GM19238 (cell line): ENCODE results near the gene BLOC1S3.

ENCODE experiments used
- DNase-seq: peaks from one replicate; pipeline ENCODE4 v3.0.0; 2011; ENCODE audit warnings: low spot score; ENCODE audit not compliant: insufficient read length

The BLOC1S3 gene

GRCh38 chr19:45146251-45146650, 32.3 kb upstream of the BLOC1S3 start:
- no peak for DNase-seq

GRCh38 chr19:45146741-45147205, 31.8 kb upstream of the BLOC1S3 start:
- no peak for DNase-seq

DNA sequence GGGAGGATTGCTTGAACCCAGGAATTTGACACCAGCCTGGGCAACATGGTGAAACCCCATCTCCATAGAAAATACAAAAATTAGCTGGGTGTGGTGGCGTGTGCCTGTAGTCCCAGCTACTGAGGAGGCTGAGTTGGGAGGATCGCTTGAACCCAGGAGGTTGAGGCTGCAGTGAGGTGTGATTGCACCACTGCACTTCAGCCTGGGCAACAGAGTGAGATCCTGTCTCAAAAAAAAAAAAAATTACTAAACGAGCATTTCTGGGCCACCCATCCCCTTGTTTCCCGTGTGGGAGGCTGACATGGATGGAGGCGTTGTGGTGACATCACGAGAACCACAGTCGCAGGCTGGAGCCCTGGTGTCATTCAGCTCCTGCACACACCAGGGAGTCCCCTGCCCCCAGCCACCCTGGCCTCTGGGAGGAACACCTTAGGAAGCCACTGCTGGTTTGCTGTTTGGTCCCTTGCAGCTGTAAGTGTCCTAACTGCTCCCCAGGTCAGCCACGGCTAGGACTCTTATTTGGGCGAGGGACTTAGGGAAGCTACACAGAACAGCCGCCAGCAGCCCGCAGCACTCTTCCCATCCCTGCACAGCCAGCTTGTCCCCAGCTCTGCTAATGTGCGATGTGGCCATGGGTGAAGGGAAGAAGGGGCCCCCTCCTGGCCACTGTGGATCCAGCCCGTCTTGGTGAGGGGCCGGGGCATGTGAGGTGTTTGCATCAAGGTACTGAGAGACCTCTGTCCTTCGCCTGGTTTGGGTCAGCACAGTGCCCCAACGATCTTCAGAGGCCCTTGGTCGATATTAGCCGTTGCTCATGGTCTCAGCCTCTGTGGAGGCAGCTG, 30.5 kb upstream of the BLOC1S3 start:
- no peak for DNase-seq

GRCh38 chr19:45149129-45149528, 29.5 kb upstream of the BLOC1S3 start:
- no peak for DNase-seq

- no peak for DNase-seq
These were observed 28.4 kb upstream of the BLOC1S3 start for GRCh38 chr19:45150180-45150579.

DNA sequence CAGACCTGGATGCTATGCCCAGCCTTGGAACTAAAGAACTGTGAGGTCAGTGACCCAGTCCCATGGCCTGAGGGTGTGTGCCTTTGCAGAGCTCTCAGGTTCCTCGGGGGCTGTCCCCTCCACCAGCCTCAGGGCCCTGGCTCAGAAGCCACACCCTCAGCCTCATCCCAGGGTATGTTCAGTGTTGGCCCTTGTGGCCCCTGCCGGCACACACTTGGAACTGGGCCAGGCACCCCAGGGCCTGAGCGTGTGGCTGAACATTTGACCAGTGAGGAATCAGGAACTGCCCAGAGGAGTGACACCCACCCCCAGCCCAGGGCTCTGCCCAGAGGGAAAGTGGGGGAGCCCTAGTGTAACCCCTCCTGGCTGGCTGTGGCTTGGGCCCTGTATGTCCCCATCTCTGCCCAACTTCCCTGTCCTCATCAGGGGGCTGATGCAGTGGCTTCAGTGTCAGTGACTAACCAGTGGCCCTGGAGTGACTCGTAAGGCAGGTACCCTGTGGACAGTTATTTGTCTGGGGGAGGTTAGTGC, 27.8 kb upstream of the BLOC1S3 start:
- DNase-seq = no peak

GRCh38 chr19:45151320-45151719, 27.3 kb upstream of the BLOC1S3 start:
- no peak for DNase-seq

GRCh38 chr19:45151821-45152503, 26.6 kb upstream of the BLOC1S3 start:
- DNase-seq = no peak

DNA sequence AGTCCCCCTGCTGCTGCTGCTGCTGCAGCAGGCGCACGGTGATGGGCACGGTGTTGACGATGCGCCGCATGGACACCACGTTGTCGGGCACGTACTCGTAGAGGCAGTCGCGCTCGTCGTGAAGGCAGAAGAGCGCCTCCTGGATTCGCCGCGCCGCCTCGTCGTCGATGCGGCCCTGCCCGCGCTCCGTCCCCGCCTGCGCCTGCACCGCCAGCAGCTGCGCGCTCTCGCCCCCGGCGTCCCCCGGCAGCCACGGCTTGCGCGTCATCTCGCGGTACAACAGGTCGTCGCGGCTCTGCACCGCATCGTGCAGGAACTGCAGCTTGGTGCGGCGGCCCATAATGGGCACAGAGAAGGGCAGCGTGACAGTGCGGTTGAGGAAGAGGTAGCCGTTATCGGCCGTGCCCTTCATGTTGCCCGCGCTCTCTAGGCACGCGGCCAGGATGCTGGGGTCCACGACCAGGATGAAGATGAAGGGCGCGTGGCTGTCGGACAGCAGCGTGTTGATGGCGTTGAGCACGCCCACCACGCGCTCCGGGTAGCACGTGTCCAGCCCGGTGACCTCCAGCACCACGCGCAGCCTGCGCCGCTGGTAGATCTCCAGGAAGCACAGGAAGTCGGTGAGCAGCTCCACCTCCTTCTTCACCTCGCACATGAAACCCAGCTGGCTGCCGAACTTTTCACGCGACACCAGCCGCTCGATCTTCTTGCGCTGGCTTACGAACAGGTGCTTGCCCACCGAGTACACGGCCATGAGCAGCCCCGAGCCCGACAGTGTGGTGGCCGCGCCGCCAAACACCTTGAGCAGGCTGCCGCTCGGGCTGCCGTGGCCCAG, 25.9 kb upstream of the BLOC1S3 start:
- DNase-seq = no peak

DNA sequence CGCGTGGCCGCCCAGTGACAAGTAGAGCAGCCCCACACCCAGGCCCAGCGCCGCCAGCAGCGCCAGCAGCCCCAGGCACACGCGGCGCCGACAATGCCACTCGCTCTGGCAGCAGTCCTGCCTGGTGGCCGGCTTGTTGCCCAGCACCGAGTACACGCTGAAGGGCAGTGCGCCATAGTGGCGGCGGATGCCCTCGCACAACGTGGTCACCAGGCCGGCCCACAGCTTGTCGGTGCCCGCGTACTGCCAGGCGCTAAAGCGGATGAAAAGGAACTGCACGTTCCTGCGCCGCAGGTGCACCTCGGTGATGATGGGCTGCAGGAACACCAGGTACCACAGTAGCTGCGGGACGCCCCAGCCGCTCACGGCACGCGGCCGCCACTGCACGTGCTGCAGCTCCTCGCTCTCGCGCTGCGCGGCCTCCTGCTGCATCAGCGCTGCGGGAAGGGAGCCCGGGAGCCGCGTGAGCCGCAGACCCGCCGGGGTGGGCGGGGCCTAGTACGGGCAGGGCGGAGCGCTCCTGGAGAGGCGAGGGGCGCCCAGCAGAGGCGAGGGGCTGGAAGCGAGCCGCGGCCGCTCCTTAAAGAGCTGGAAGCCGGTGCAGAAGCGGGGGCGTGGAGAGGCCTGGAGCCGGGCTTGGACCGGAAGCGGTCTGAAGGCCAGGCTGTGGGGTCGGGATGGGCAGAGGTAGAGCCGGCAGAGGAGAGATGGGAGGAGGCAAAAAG, 25.1 kb upstream of the BLOC1S3 start:
- DNase-seq = no peak

DNA sequence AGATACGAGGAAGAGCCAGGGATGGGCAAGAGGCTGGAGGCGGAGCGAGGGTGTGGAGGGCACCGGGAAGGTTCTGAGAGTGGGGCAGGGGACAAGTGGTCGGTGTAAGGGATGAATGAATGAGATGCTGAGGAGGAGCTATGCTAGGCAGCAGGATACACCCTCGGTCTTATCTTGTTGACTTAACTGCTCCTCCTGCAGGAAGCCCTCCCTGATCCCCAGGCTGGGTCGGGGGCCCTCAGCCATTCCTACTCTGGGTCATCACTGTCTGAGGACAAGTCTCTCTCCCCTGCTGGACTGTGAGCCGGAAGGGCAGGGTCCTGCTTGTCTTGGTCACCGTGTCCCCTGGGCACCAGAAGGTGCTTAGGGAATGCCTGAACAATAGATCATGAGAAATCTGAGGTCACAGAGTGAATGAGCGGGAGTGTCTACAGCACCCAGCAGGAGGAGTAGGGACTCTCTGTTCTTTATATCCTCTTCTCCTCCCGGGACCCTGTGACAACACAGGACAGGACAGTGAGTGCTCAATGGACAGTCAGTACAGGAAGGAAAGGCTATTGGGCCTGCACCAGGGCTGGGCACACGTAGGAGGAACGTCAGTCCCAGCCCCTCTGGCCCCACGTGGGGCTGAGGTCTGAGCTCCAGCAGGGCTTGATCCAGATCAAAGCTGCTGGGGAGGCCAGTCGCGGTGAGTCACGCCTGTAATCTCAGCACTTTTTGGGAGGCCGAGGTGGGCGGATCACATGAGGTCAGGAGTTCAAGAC, 24.3 kb upstream of the BLOC1S3 start:
- DNase-seq = no peak

DNA sequence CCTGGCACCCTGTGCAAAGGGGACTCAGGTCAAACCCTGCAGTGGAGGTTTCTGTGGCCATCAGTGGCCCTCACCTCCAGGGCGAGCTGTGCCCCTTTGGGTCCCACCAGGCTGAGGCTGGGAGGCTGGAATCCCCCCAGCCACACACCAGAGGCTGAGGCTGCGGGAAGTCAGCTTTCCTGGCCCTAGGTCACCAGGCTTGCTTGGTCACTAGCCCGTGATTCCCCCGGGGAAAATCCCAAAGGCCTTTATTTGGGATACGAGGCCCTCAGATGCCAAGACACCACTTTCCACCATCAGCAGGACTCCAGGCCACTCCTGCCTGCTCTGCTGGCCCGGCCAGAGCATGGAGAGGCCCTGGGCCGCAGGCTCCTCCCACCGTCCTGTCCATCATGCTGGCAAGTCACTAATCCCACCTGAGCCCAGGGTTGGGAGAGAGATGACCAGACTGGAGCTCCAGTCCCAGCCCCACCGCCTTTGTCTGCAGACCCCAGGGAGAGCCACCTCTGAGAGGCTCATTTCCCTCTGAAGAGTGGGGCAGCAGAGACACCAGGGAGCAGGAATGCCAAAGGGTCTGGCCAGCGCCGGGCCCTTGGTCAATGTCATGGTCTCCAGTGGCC, 22.5 kb upstream of the BLOC1S3 start:
- DNase-seq = no peak

- DNase-seq = no peak
These were observed 21.8 kb upstream of the BLOC1S3 start for GRCh38 chr19:45156751-45157150.

- no peak for DNase-seq
These were observed 19.9 kb upstream of the BLOC1S3 start for GRCh38 chr19:45158503-45159209.

DNA sequence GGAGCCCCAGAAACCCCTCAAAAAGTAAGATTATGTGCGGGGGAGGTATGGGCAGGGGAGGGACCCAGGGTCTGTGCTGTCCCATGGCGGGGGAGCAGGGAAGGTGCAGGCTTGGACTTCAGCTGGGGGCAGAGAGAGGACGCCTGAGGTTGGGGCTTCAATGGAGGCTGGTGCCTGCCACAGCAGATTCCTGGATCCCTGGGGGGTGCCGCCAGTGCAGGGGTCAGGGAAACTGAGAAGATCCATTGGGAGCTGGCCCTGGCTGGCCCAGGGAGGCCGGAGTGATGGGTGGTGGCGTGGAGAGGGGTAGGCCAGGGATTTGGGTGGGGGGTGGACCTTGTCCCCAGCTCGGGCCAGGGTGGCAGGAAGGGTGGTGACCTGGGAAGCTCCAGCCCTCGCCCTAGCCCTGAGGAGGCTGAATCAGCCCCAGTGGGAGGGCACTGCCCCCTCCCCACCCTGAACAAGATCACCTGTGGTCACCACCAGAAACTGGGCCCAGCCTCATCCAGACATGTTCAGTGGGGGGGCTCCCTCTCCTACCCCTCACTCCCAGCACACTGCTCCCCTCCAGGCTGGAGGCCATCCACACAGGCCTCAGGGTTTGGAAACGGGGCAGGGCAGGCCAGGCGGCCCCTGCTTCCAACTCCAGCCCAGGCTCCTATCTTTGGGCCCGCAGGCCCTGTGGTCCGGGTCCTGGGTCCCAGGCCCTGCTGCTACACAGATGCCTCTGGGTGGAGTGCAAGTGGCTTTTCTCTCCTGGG, 19.2 kb upstream of the BLOC1S3 start:
- no peak for DNase-seq

GRCh38 chr19:45159971-45160324, 18.6 kb upstream of the BLOC1S3 start:
- no peak for DNase-seq

DNA sequence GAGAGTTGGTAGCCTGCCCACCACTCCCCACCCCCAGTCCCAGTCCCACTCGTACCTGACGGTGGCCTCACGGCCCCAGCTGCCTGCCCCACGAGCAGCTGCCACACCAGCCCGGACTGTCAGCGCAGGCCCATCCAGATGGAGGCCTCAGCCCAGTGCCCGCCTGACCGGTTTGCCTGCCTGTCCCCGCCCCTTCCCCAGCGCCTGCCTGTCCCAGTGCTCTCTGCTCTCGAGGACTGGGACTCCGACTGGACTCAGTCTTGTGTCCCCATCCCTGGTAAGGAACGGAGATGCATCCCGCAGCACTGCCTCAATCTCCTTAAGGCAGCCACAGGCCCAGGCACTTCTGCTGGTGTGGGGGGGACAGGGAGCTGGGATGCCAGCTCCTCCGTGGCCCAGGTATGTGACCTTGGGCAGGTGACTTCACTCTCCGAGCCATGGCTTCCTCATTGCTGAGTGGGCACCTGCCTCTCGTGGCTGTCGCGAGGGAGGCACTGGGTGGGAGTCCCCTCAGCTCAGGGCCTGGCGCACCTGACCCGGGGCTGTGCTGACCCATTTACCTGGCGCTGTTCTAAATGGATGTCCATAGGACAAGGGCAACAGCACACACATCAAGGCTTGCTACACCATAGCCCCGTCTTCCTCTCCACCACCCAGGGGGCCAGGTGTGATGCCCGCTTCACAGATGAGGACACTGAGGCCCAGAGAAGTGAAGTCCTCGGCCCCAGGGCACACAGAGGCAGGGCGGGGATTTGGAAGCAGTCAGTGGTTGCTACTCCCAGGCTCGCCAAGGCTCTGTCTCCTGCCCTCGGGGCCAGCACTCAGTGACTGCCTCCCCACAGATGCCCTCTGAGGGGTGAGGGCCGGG, 17.5 kb upstream of the BLOC1S3 start, which contains the start of gene NKPD1:
Gene NKPD1, minus strand, starts transcription at position 113 of the 868 bp plus-strand sequence. CDS start 832 bp downstream, outside the sequence.
- no peak for DNase-seq
